Choroid plexus epithelial cell (primary cell): ENCODE measurements around the gene SLC12A2.

ENCODE experiments used
- DNase-seq: peaks from one replicate; pipeline ENCODE4 v3.0.0-alpha.2; 2010; ENCODE audit warnings: low read depth
- H3K4me3 ChIP-seq: 2 replicates; pipeline ENCODE4 v1.5.1; 2011; ENCODE audit warnings: low read depth, mild to moderate bottlenecking, control low read depth, low read length, moderate library complexity
- CTCF ChIP-seq: conservative IDR thresholded peaks from 2 replicates; pipeline ENCODE4 v1.5.1; 2011; ENCODE audit warnings: low read depth, mild to moderate bottlenecking, control low read depth, inconsistent platforms, low read length, moderate library complexity

SLC12A2 gene

GRCh38 chr5:128174951-128175350, 91.4 kb downstream of the SLC12A2 start:
- DNase-seq = peak; percentile 66
- no peak for TF ChIP-seq CTCF
- no peak overlapping the region for H3K4me3 ChIP-seq

GRCh38 chr5:128192368-128192767, 108.8 kb downstream of the SLC12A2 start:
- no peak overlapping the region for H3K4me3 ChIP-seq
- TF ChIP-seq CTCF = no peak
- no peak for DNase-seq

- H3K4me3 ChIP-seq = no peak overlapping the region
- TF ChIP-seq CTCF = no peak
- DNase-seq = no peak
Measured at GRCh38 chr5:128193665-128194390, 110.3 kb downstream of the SLC12A2 start.

GRCh38 chr5:128195316-128195715, 111.8 kb downstream of the SLC12A2 start:
- no peak overlapping the region for H3K4me3 ChIP-seq
- DNase-seq = no peak
- TF ChIP-seq CTCF = no peak

- TF ChIP-seq CTCF = no peak
Measured at GRCh38 chr5:128196080-128196479, 112.5 kb downstream of the SLC12A2 start.

GRCh38 chr5:128196791-128197190, 113.2 kb downstream of the SLC12A2 start:
- H3K4me3 ChIP-seq = no peak overlapping the region
- peak; percentile 93 for DNase-seq
- TF ChIP-seq CTCF = no peak

More at GRCh38 chr5:128196080-128196479, 112.5 kb downstream of the SLC12A2 start:
- no peak overlapping the region for H3K4me3 ChIP-seq
- DNase-seq = no peak

- H3K4me3 ChIP-seq = no peak overlapping the region
- TF ChIP-seq CTCF = no peak
- DNase-seq = peak; percentile 31
Measured at GRCh38 chr5:128197896-128198522, 114.4 kb downstream of the SLC12A2 start.
